GF-D8 (cell line): ENCODE measurements around the gene NAP1L1.
"Not testable (repeated sequence)": the region's sequence is repeated elsewhere in the genome, so short reads cannot be mapped to it uniquely, and the experiment has no call there.

Experiments
- DNase-seq: peaks from one replicate; lab custom pipeline; 2025; lab: John Stamatoyannopoulos, UW

The NAP1L1 gene

GRCh38 chr12:75990189-75990912 is 94.1 kb downstream of the NAP1L1 start:
- no peak for DNase-seq

DNA sequence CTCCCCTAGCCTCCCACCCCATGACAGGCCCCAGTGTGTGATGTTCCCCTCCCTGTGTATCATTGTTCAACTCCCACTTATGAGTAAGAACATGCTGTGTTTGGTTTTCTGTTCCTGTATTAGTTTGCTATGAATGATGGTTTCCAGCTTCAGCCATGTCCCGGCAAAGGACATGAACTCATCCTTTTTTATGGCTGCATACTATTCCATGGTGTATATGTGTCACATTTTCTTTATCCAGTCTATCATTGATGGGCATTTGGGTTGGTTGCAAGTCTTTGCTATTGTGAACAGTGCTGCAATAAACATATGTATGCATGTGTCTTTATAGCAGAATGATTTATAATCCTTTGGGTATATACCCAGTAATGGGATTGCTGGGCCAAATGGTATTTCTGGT is 96.8 kb downstream of the NAP1L1 start:
- not testable (repeated sequence) for DNase-seq
